ENCODE measurements around the gene GHSR.

The GHSR gene

DNA sequence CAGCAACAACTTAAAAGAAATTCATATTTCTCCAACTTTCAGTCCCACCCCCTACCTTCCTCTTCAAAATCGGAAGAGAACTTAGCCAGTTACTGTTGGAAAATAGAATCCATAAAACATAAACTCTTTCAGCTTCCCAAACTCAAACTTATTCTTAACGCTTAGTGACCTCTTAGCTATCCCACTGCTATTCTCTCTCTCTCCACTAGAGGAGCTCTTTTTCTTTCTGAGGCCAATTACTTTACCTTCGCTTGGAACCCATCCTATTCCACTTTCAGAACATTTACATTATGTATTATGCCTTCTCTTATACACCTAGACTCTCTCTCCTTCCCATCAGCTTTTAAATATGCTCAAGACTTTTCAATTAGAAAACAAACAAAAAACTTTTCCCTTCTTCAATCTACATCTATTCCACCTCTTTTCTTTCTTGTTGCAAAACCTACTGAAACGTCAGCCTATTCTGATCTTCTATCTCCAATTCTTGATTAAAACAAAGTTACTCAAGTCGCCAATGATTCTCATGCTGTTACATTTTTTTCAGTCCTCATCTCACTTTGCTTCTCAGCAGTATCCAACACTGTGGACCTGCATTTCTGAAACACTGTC lies 13.4 kb upstream of the GHSR start:
- Histone ChIP-seq H3K36me3 (ENCODE audit: insufficient read depth, low read depth, low read length) (no peaks in the 10 kb centered on the region), H3K4me1 (ENCODE audit: insufficient read depth, low read length) (no peaks in the 10 kb centered on the region), H3K9ac (ENCODE audit: low read depth, low read length) (no peak overlapping the region), H3K9me3 (ENCODE audit: insufficient read depth, low read depth, low read length) (no peaks in the 10 kb centered on the region), H3K27me3 (ENCODE audit: insufficient read depth, low read length) (no peaks in the 10 kb centered on the region), H3K27ac (ENCODE audit: low read length) (no peak overlapping the region), H3K4me3 (ENCODE audit: low read length) (no peak overlapping the region)

DNA sequence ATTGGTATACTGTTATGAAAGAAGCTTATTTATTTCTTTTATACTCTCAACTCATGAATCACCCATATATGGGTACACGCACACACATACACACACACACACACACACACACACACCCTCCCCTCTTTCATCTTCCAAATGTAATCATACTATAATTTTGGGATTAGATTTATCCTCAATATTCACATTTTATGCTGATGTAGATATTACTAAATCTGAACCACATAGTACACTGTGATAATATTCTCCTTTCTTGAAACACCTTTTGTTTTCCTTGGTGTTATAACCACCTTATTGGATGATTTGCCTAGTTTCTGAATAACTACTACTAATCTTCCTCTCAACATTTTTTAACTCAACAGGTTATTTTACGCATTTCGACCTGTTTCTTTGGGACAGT lies 8.1 kb upstream of the GHSR start:
- no peak overlapping the region for H3K27ac ChIP-seq (ENCODE audit: low read length)
- H3K27me3 ChIP-seq (ENCODE audit: insufficient read depth, low read length): peaks cover 11% of the 10 kb centered on the region
- H3K9me3 ChIP-seq (ENCODE audit: insufficient read depth, low read depth, low read length): no peaks in the 10 kb centered on the region
- no peaks in the 10 kb centered on the region for H3K36me3 ChIP-seq (ENCODE audit: insufficient read depth, low read depth, low read length)
- no peaks in the 10 kb centered on the region for H3K4me1 ChIP-seq (ENCODE audit: insufficient read depth, low read length)
- no peak overlapping the region for H3K9ac ChIP-seq (ENCODE audit: low read depth, low read length)
- no peak overlapping the region for H3K4me3 ChIP-seq (ENCODE audit: low read length)

GRCh38 chr3:172454180-172454579 lies 5.9 kb upstream of the GHSR start:
- Histone ChIP-seq H3K9ac (ENCODE audit: low read depth, low read length) (no peak overlapping the region), H3K36me3 (ENCODE audit: insufficient read depth, low read depth, low read length) (no peaks in the 10 kb centered on the region), H3K9me3 (ENCODE audit: insufficient read depth, low read depth, low read length) (no peaks in the 10 kb centered on the region), H3K27ac (ENCODE audit: low read length) (no peak overlapping the region), H3K4me1 (ENCODE audit: insufficient read depth, low read length) (no peaks in the 10 kb centered on the region; the same call in 1 of the 2 replicates), H3K4me3 (ENCODE audit: low read length) (no peak overlapping the region), H3K27me3 (ENCODE audit: insufficient read depth, low read length) (peaks cover 34% of the 10 kb centered on the region)

DNA sequence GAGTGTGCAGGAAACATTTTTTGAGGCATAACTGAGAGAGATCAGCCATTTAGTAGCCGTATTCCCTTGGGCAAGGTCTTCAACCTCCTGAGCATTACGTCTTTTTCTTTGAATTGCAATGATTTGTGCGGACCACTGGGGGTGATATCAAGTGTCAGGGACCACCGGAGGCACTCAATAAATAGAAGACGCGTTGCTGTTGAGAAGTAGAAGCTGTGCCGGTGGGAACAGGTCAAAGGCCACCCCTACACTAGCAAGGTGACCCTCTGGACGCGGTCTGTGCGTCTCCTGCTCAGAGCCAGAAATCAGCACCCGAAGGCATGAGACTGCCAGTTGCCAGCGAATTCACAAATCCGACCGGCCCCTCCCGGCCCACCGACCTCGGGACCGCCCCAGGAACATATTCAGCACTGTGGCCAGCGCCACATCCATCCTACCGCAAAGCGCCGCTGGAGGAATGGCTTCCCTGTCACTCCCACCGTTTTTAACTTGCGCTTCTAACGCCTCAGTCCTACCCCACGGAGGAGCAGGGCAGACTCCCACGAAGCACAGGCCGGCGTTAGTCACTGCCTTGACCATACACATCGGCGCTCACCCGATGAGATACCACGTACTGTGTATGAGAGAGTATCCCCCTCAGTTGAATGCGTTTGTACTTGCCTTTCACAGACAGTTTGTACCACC lies 1.4 kb upstream of the GHSR start:
- Histone ChIP-seq H3K4me1 (ENCODE audit: insufficient read depth, low read length) (no peaks in the 10 kb centered on the region; the same call in 1 of the 2 replicates), H3K27me3 (ENCODE audit: insufficient read depth, low read length) (peaks cover 79% of the 10 kb centered on the region), H3K36me3 (ENCODE audit: insufficient read depth, low read depth, low read length) (no peaks in the 10 kb centered on the region), H3K27ac (ENCODE audit: low read length) (no peak overlapping the region), H3K9me3 (ENCODE audit: insufficient read depth, low read depth, low read length) (no peaks in the 10 kb centered on the region), H3K9ac (ENCODE audit: low read depth, low read length) (no peak overlapping the region), H3K4me3 (ENCODE audit: low read length) (peak overlapping the region; percentile 58)

DNA sequence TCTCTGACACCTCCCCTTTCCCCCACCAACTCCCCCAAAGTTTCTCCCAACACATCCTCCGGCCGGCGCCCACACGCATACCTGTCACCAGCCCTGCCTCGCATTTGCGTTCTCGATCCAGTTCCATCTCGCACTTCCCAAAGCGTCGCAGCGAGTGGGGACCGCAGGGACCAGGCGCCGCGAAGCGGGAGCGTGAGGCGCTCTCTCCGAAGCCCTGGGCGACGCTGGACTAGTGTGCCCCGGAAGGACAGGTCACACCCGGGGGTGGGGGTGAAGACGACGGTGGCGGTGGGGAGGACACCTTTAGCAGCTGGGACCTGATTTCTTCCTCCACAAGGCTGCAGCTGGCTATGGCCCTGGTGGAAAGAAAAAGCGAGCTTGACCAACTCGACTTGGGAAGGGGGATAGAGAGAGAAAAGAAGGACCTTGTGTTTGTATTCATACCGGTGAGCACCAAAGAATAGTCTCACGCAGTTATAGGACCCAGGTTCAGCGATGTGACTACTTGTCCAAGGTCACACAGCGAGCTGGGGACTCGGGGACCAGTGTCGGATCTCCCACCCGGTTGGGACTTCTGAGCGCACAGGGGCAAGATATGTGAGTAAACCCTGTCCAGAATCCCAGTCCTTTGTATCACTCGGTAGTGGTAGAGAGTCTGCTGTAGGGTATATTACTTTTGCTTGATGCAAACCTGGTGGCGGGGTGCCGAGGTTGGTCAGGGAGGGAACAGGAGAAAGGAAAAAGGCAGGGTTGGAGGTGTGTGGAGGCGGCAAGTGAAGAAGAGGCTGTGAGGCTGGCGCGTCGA lies 607 bp upstream of the GHSR start:
- no peak overlapping the region for H3K27ac ChIP-seq (ENCODE audit: low read length)
- peaks cover 86% of the 10 kb centered on the region for H3K27me3 ChIP-seq (ENCODE audit: insufficient read depth, low read length)
- H3K9me3 ChIP-seq (ENCODE audit: insufficient read depth, low read depth, low read length): no peaks in the 10 kb centered on the region
- no peak overlapping the region for H3K9ac ChIP-seq (ENCODE audit: low read depth, low read length)
- H3K4me1 ChIP-seq (ENCODE audit: insufficient read depth, low read length): no peaks in the 10 kb centered on the region; the same call in 1 of the 2 replicates
- H3K4me3 ChIP-seq (ENCODE audit: low read length): peak overlapping the region; percentile 58
- no peaks in the 10 kb centered on the region for H3K36me3 ChIP-seq (ENCODE audit: insufficient read depth, low read depth, low read length)

DNA sequence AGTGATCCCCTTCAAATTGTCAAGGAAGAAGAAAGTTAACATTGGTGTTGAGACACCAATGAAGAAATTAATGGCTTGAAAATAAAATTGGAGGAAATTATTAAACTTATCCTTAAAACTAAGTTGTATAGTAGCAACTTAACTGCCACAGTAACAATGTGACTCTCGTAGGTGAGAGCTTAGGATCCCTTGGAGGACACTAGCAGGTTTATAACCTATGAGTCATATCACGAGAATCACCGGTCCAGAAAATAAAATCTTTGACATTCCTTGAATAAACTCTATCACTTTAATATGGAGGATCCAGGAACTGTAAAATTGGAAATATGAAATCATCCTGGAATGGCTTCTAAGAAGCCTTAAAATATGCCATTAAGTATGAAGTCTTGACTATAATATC lies 2.1 kb downstream of the GHSR start:
- H3K9ac ChIP-seq (ENCODE audit: low read depth, low read length): no peak overlapping the region
- H3K36me3 ChIP-seq (ENCODE audit: insufficient read depth, low read depth, low read length): no peaks in the 10 kb centered on the region
- H3K27ac ChIP-seq (ENCODE audit: low read length): no peak overlapping the region
- H3K27me3 ChIP-seq (ENCODE audit: insufficient read depth, low read length): peaks cover 75% of the 10 kb centered on the region
- no peak overlapping the region for H3K4me3 ChIP-seq (ENCODE audit: low read length)
- H3K4me1 ChIP-seq (ENCODE audit: insufficient read depth, low read length): no peaks in the 10 kb centered on the region; the same call in 1 of the 2 replicates
- no peaks in the 10 kb centered on the region for H3K9me3 ChIP-seq (ENCODE audit: insufficient read depth, low read depth, low read length)

DNA sequence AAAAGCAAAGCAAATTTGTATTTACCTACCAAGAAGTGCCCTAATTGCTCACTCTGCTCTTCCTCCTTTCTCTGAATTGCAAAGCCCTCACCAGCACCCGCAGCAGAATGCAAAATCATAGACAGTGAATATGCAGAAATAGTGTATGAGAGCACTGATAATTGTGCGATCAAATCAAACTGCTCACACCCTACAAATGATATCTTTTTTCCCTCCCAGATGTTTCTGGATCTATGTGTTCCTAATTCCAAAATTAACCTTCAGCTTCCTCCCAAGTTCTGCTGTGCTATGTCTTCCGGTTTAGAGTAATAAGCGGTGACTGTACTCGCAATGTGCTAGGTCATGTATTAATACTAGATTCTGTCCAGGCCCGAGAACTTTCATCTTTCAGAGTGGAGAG lies 3.4 kb downstream of the GHSR start:
- Histone ChIP-seq H3K27me3 (ENCODE audit: insufficient read depth, low read length) (peaks cover 61% of the 10 kb centered on the region), H3K4me3 (ENCODE audit: low read length) (no peak overlapping the region), H3K36me3 (ENCODE audit: insufficient read depth, low read depth, low read length) (no peaks in the 10 kb centered on the region), H3K4me1 (ENCODE audit: insufficient read depth, low read length) (no peaks in the 10 kb centered on the region; the same call in 1 of the 2 replicates), H3K9me3 (ENCODE audit: insufficient read depth, low read depth, low read length) (no peaks in the 10 kb centered on the region), H3K27ac (ENCODE audit: low read length) (no peak overlapping the region), H3K9ac (ENCODE audit: low read depth, low read length) (no peak overlapping the region)

GRCh38 chr3:172442606-172443005 lies 5.7 kb downstream of the GHSR start:
- Histone ChIP-seq H3K36me3 (ENCODE audit: insufficient read depth, low read depth, low read length) (no peaks in the 10 kb centered on the region), H3K27me3 (ENCODE audit: insufficient read depth, low read length) (peaks cover 39% of the 10 kb centered on the region), H3K9ac (ENCODE audit: low read depth, low read length) (no peak overlapping the region), H3K27ac (ENCODE audit: low read length) (no peak overlapping the region), H3K4me3 (ENCODE audit: low read length) (no peak overlapping the region), H3K4me1 (ENCODE audit: insufficient read depth, low read length) (no peaks in the 10 kb centered on the region), H3K9me3 (ENCODE audit: insufficient read depth, low read depth, low read length) (no peaks in the 10 kb centered on the region)

GRCh38 chr3:172441581-172441980 lies 6.7 kb downstream of the GHSR start:
- no peaks in the 10 kb centered on the region for H3K4me1 ChIP-seq (ENCODE audit: insufficient read depth, low read length)
- no peaks in the 10 kb centered on the region for H3K9me3 ChIP-seq (ENCODE audit: insufficient read depth, low read depth, low read length)
- H3K9ac ChIP-seq (ENCODE audit: low read depth, low read length): no peak overlapping the region
- H3K27me3 ChIP-seq (ENCODE audit: insufficient read depth, low read length): peaks cover 29% of the 10 kb centered on the region
- H3K36me3 ChIP-seq (ENCODE audit: insufficient read depth, low read depth, low read length): no peaks in the 10 kb centered on the region
- H3K4me3 ChIP-seq (ENCODE audit: low read length): no peak overlapping the region
- H3K27ac ChIP-seq (ENCODE audit: low read length): no peak overlapping the region

DNA sequence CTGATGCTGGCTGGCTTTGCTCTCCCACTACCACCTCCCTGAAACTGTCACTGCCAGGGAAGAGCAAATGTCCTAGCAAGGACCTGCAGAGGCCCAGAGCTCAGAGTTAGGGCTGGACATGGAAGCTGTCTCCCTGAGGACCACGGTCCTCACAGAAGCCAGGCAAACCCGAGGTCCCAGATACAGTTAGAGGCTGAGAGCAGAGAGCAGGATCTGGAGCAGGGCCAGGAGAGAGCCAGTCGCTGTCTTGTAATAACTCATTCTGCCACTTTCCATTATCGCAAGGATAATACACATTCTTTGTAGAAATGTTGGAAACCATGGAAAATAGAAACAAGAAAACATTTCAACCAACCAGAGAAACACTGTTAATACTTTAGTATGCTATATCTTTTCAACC lies 10.1 kb downstream of the GHSR start:
- Histone ChIP-seq H3K27ac (ENCODE audit: low read length) (no peak overlapping the region), H3K9ac (ENCODE audit: low read depth, low read length) (no peak overlapping the region), H3K4me3 (ENCODE audit: low read length) (no peak overlapping the region), H3K4me1 (ENCODE audit: insufficient read depth, low read length) (no peaks in the 10 kb centered on the region), H3K27me3 (ENCODE audit: insufficient read depth, low read length) (no peaks in the 10 kb centered on the region), H3K36me3 (ENCODE audit: insufficient read depth, low read depth, low read length) (no peaks in the 10 kb centered on the region), H3K9me3 (ENCODE audit: insufficient read depth, low read depth, low read length) (peaks cover 8% of the 10 kb centered on the region)

GRCh38 chr3:172437713-172438112 lies 10.5 kb downstream of the GHSR start:
- Histone ChIP-seq H3K27me3 (ENCODE audit: insufficient read depth, low read length) (no peaks in the 10 kb centered on the region), H3K36me3 (ENCODE audit: insufficient read depth, low read depth, low read length) (no peaks in the 10 kb centered on the region)

DNA sequence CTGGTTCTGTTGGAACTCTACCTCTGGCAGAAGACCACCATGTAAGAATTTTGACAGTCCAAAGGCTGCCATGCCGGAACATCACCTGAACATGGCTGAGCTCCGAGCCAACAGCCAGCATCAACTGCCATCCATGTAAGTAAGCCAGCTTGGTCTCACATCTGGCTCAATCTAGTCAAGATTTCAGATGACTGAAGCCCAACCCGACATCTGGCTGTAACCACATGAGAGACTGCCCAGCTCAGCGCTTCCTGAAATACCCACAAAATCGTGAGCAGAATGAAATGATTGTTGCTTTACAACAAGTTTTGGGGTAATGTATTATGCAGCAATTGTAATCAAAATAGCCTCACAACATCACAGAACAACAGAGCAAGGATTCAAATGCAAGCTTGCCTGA lies 32.9 kb downstream of the GHSR start:
- no peaks in the 10 kb centered on the region for H3K4me1 ChIP-seq (ENCODE audit: insufficient read depth, low read length)
- no peaks in the 10 kb centered on the region for H3K27me3 ChIP-seq (ENCODE audit: insufficient read depth, low read length)

More at GRCh38 chr3:172437713-172438112, 10.5 kb downstream of the GHSR start:
- Histone ChIP-seq H3K9ac (ENCODE audit: low read depth, low read length) (no peak overlapping the region), H3K4me1 (ENCODE audit: insufficient read depth, low read length) (no peaks in the 10 kb centered on the region), H3K9me3 (ENCODE audit: insufficient read depth, low read depth, low read length) (peaks cover 11% of the 10 kb centered on the region), H3K4me3 (ENCODE audit: low read length) (no peak overlapping the region), H3K27ac (ENCODE audit: low read length) (no peak overlapping the region)

More for the DNA sequence above, 32.9 kb downstream of the GHSR start:
- no peak overlapping the region for H3K27ac ChIP-seq (ENCODE audit: low read length)
- no peaks in the 10 kb centered on the region for H3K36me3 ChIP-seq (ENCODE audit: insufficient read depth, low read depth, low read length)
- H3K9me3 ChIP-seq (ENCODE audit: insufficient read depth, low read depth, low read length): no peaks in the 10 kb centered on the region
- no peak overlapping the region for H3K4me3 ChIP-seq (ENCODE audit: low read length)
- H3K9ac ChIP-seq (ENCODE audit: low read depth, low read length): no peak overlapping the region
